HG02763 (cell line): Measurements from ENCODE around the gene TMEM178A.

Experiments
- ATAC-seq: cut with Tn5 transposase; IDR thresholded peaks from one replicate; pipeline ENCODE4 v1.9.1; 2021; ENCODE audit warnings: mild to moderate bottlenecking, moderate library complexity; ENCODE audit not compliant: unreplicated experiment

TMEM178A gene

GRCh38 chr2:39736640-39737039, 70.9 kb downstream of the TMEM178A start:
- no peak for ATAC-seq

GRCh38 chr2:39737661-39738060, 71.9 kb downstream of the TMEM178A start:
- ATAC-seq, result no peak

GRCh38 chr2:39738936-39739335, 73.2 kb downstream of the TMEM178A start:
- no peak for ATAC-seq

- no peak for ATAC-seq
Observed at GRCh38 chr2:39739386-39739785, 73.7 kb downstream of the TMEM178A start.

- no peak for ATAC-seq
Observed at GRCh38 chr2:39741871-39742270, 76.2 kb downstream of the TMEM178A start.

- no peak for ATAC-seq
Observed at GRCh38 chr2:39743269-39743776, 77.6 kb downstream of the TMEM178A start.

- ATAC-seq, result no peak
Observed at GRCh38 chr2:39755466-39755865, 89.7 kb downstream of the TMEM178A start.

- no peak for ATAC-seq
Observed at GRCh38 chr2:39757156-39757555, 91.4 kb downstream of the TMEM178A start.

- no peak for ATAC-seq
Observed at GRCh38 chr2:39762448-39762847, 96.7 kb downstream of the TMEM178A start.
